RWPE1 (cell line): ENCODE measurements around the gene TMEM91.

Experiments used
- CTCF ChIA-PET: fragments of 350-600 bp; sonication (Branson Sonifier 250); formaldehyde crosslinking; extraction: SDS; loops from one replicate; lab custom pipeline; 2021; lab: Yijun Ruan, JAX
- POLR2A ChIA-PET: fragments of 400-600 bp; formaldehyde crosslinking; extraction: SDS; loops from one replicate; lab custom pipeline; 2020; ENCODE audit warnings: antibody characterized with exemption; ENCODE audit not compliant: low non-redundant PET; lab: Yijun Ruan, JAX
- DNase-seq: peaks from one replicate; pipeline ENCODE4 v3.0.0; 2012; ENCODE audit warnings: low spot score
- H3K27ac ChIP-seq: fragments of 450-650 bp; 2 replicates; pipeline ENCODE4 v1.5.1; 2017
- CTCF ChIP-seq: fragments of 450-650 bp; conservative IDR thresholded peaks from 2 replicates; pipeline ENCODE4 v1.5.1; 2017; ENCODE audit warnings: low read depth, mild to moderate bottlenecking

Gene TMEM91

GRCh38 chr19:41386442-41386841 lies 10.1 kb downstream of the TMEM91 start:
- CTCF ChIA-PET, result no interaction called here
- POLR2A ChIA-PET, result interaction anchor here (1.0 kb wide), 1 partner anchor 22 kb away, joined by 3 read pairs; the partner anchor contains the start of gene B9D2

GRCh38 chr19:41391618-41392017 lies 15.3 kb downstream of the TMEM91 start:
- DNase-seq, result no peak
- ChIA-PET POLR2A (no interaction called here), CTCF (no interaction called here)
- TF ChIP-seq CTCF, result no peak
- peak overlapping the region; percentile 28; the same call in 1 of the 2 replicates for H3K27ac ChIP-seq

More at GRCh38 chr19:41386442-41386841, 10.1 kb downstream of the TMEM91 start:
- TF ChIP-seq CTCF, result no peak
- peak overlapping the region; percentile 90 for H3K27ac ChIP-seq
- peak; percentile 55 for DNase-seq

- peak overlapping the region; percentile 28; the same call in 1 of the 2 replicates for H3K27ac ChIP-seq
- no peak for TF ChIP-seq CTCF
- ChIA-PET POLR2A (no interaction called here), CTCF (interaction anchor here (0.6 kb wide), 1 partner anchor 457 kb away, joined by 4 read pairs; no protein-coding TSS in a partner anchor)
- no peak for DNase-seq
Measured at GRCh38 chr19:41392775-41393174, 16.4 kb downstream of the TMEM91 start.

GRCh38 chr19:41395355-41395754 lies 19.0 kb downstream of the TMEM91 start:
- ChIA-PET POLR2A (no interaction called here), CTCF (no interaction called here)
- no peak for TF ChIP-seq CTCF
- peak overlapping the region; percentile 39 for H3K27ac ChIP-seq
- no peak for DNase-seq

GRCh38 chr19:41397086-41398049 lies 21.0 kb downstream of the TMEM91 start, which contains the start of the genes BCKDHA and EXOSC5:
TSS of gene BCKDHA (plus strand) at chr19:41397818. CDS start at chr19:41397828, 10 bp downstream.
TSS of gene EXOSC5 (minus strand) at chr19:41397359. CDS start at chr19:41397328, 31 bp downstream.
- ChIA-PET POLR2A (no interaction called here), CTCF (no interaction called here)
- no peak for TF ChIP-seq CTCF
- peak within 1 kb of the TSS; percentile 84 for H3K27ac ChIP-seq
- DNase-seq, result peak; percentile 98

- no peak for TF ChIP-seq CTCF
- CTCF ChIA-PET, result no interaction called here
- H3K27ac ChIP-seq, result peak overlapping the region; percentile 84
Measured at GRCh38 chr19:41398050-41398418, 21.7 kb downstream of the TMEM91 start.

More at GRCh38 chr19:41398050-41398418, 21.7 kb downstream of the TMEM91 start:
- POLR2A ChIA-PET, result no interaction called here
- DNase-seq, result no peak
